Stimulated activated CD4-positive, alpha-beta T cell treated with anti-CD3 and anti-CD28 coated beads, Interleukin-12 subunit alpha, Interleukin-12 subunit beta, amount 100 ng/mL, for 4 hours (primary cell): ENCODE results near the gene GOLGA2.

Experiments
- DNase-seq: peaks from one replicate; pipeline ENCODE4 v3.0.0-alpha.2; 2020

GOLGA2 gene

GRCh38 chr9:128275198-128276007 is at the start of gene GOLGA2:
Gene GOLGA2 (minus strand): TSS chr9:128276007. CDS start chr9:128275976, 31 bp downstream.
- no peak for DNase-seq

GRCh38 chr9:128324401-128324800 is 48.6 kb upstream of the GOLGA2 start:
- no peak for DNase-seq

DNA sequence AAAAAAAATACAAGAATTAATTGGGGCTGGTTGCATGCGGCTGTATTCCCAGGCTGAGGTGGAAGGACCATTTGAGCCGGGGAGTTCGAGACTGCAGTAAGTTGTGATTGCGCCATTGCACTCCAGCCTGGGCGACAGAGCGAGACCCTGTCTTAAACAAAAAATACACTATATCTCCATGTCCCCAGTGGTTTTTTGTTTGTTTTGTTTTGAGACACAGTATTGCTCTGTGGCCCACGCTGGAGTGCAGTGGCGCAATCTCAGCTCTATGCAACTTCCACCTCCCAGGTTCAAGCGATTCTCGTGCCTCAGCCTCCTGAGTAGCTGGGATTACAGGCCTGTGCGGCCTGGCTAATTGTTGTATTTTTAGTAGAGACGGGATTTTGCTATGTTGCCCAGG is 48.0 kb upstream of the GOLGA2 start:
- DNase-seq, result no peak

DNA sequence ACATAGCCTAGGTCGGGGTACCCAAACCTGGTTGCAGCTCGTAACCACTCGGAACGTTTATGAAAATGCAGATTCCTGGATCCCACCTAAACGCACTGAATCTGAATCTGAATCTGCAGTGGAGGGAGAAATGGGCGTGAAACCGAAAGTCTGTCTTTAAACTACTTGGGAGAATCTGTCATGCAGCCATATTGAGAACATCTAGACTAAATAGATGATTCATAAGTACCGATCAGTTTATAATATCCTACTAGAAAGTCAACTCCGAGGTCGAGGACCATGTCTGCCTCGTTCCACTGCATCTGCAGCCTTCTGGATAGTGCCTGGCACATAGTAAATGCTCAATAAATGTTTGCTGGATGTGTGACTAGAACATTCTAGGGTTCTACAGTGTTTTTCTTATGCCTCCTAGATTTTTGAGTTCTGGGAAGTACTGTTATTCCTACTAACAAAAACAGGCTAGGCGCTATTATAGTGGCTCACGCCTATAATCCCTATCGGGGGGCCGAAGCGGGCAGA is 47.5 kb upstream of the GOLGA2 start:
- DNase-seq, result peak; percentile 27

DNA sequence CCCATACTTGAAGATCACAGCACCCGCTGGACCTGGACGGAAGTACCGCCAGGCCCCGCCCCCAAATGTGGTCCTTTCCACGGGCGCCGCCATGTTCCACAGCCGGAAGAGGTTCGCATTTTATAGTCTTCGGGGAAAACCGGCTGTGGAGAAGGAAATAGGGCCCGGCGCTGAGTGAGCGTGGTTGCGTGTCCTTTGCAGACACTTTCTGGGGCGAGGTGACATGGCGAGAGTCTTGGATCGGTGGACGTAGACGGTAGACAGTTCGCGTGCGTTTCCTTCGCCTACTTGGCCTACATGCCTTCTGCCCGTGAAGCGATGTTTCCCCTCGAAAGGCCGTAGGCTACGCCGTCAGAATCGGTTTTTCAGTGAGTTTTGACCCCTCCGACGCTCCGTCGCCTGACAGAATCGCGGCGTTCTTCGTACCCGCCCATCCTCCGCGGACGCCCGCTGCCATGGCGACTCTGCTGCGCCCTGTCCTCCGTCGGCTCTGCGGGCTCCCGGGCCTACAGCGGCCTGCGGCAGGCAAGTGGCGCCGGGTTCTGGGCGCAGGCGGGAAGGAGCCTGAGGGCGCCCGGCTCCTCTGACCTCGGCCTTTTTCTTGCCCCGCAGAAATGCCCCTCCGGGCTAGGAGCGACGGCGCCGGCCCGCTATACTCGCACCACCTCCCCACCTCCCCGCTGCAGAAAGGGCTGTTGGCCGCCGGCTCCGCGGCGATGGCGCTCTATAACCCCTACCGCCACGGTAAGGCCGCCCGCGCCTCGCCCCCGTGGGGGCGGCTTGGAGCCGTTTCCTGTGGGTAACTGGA is 46.8 kb upstream of the GOLGA2 start, which contains the start of the genes COQ4 and TRUB2:
COQ4 (plus strand) TSS at position 436 of the 808 bp plus-strand sequence; CDS start at position 456, 20 bp downstream.
TRUB2 (minus strand) TSS at position 44 of the 808 bp plus-strand sequence; CDS start at position 5, 39 bp downstream.
- DNase-seq, result peak; percentile 89

GRCh38 chr9:128321879-128322403 is 46.1 kb upstream of the GOLGA2 start:
- no peak for DNase-seq

DNA sequence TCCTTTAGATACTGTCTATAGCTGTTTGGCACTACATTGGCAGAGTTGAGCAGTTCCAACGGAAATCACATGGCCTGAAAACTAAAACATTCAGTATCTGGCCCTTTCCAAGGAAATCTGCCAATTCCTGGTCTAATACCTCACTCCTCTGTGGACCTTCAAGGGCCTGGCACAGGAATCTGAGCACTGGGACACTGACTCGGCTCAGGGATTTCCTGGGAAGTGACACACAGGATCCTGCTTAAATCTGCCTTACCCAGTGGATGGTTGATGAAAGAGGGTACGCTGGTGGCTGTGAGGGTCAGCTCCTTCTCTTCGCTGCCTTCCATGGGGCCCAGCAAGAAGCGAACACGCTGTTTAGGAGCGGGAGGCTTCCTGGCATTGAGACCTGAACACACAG is 45.5 kb upstream of the GOLGA2 start:
- DNase-seq, result no peak

GRCh38 chr9:128317629-128318028 is 41.8 kb upstream of the GOLGA2 start:
- DNase-seq, result no peak

- no peak for DNase-seq
Observed at GRCh38 chr9:128316421-128316820, 40.6 kb upstream of the GOLGA2 start.

DNA sequence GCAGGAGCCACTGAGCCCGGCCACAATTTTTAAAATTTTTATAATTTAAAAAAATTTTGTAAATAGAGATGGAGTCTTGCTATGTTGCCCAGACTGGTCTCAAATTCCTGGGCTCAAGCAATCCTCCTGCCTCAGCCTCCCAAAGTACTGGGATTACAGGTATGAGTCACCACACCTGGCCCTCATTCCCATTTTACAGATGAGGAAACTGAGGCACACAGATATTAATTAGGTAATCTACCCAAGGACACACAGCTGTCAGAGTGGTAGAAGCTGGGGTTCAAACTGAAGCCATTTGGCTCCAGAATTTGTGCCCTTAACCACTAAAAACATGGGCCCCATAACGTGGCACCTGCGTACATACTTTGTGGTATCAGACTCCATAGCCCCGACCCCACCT is 38.9 kb upstream of the GOLGA2 start:
- no peak for DNase-seq

- no peak for DNase-seq
Observed at GRCh38 chr9:128310461-128310860, 34.7 kb upstream of the GOLGA2 start.

- DNase-seq, result no peak
Observed at GRCh38 chr9:128309551-128309950, 33.7 kb upstream of the GOLGA2 start.

- no peak for DNase-seq
Observed at GRCh38 chr9:128304971-128305288, 29.1 kb upstream of the GOLGA2 start.

- no peak for DNase-seq
Observed at GRCh38 chr9:128304136-128304970, 28.5 kb upstream of the GOLGA2 start.

DNA sequence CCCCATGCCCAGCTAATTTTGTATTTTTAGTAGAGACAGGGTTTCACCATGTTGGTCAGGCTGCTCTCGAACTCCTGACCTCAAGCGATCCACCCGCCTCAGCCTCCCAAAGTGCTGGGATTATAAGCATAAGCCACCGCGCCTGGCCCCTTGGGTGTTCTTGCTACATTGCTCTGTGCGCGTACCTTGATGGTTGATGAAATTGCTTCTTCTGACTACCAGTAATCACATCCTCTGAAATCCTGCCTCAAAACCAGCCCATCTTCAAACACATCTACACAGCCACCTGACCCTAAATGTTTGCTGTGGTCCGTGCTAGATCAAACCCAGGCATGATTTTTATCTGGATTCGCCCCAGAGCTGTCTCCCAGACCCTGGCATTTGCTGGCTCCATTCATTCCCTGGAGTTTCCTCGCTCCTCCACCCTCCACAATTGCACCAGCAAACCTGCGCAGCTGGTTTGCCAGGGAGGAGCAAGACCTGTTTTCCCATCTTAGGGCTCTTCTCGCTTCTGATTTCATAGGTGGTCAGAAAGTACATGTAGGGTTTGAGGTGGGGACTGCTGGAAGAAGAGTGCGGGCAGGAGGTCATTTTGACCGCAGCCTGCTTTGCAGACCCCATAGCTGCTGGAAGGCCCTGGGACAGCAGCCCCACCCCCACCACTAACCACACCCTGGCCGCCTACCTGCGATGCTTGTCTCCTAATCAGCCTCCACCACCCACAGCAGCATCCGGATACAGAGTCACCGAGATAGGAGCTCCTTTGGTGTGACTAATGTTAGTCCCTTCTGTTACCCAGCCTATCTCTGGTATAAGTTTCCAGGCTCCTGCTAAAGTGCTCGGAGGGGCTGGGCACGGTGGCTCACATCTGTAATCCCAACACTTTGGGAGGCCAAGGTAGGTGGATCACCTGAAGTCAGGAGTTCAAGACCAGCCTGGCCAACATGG is 23.0 kb upstream of the GOLGA2 start:
- DNase-seq, result no peak

GRCh38 chr9:128297221-128297773 is 21.5 kb upstream of the GOLGA2 start:
- DNase-seq, result no peak

DNA sequence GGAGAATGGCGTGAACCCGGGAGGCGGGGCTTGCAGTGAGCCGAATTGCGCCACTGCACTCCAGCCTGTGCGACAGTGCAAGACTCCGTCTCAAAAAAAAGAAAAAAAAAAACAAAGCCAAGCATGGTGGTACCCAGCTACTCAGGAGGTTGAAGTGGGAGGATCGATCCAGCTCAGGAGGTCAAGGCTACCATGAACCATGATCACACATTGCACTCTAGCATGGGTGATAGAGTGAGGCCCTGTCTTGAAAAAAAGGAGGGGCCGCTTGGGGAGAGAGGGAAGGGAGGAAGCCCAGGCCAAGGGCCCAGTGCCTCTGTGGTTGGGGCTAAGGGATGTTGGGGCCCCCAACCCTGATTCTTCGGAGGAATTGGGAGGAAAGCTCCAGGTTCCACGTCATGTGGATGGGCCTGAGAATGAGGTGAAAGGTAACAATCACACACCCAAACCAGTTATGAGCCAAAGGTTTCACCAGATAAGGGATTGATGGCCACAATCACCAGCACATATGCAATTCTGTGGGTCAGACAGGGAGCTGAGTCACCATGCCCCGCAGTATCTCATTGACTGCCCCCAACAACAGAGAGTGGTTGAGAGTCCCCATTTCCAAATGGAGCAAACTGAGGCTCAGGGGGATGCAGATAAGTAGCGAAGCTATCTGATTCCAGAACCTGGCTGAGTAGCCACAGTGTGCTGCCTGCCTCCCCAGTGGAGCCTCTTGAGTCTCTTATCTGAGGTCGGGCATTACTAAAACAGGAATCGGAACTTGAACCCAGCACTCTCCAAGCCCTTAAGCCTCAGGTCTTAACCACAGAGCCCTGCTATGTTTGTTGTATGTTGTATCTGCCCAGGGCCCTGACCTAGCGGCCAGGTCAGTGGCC is 20.8 kb upstream of the GOLGA2 start:
- no peak for DNase-seq

DNA sequence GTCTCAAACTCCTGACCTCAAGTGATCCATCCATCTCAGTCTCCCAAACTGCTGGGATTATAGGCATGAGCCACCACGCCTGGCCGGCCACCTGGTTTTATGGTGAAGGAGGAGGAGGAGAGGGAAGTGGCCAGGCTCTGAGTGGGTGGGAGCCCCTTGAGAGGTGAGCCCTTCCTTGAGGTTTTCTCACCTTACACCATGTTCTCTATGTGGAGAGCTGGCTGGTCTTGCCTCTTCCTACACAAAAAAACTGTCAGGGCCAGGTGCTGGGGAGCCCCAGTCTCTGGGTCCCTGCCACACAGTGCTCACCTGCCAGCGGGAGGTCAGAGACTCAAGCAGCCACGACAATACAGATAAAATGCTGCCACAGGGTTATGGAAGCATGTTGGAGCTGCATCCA is 18.3 kb upstream of the GOLGA2 start:
- DNase-seq, result no peak

GRCh38 chr9:128293091-128293490 is 17.3 kb upstream of the GOLGA2 start:
- no peak for DNase-seq

- no peak for DNase-seq
Observed at GRCh38 chr9:128292009-128292408, 16.2 kb upstream of the GOLGA2 start.
